ENCODE results near the gene TBC1D14. TPM values are rescaled to one million over a fixed set of nuclear protein-coding genes. Genes with fewer than 3 reads are reported as not detected.

Gene TBC1D14
- total and polyA plus RNA-seq, 9 of the 15 experiments (the other 6 are each of a cell fraction or from before 2014, with no cell fraction given) = 2.1 to 59.6 (median 44.8) TPM

- TF ChIP-seq PBX2 (CRISPR knock-in tag; IDR thresholded peaks at IDR 0.05; ENCODE audit: low read depth) (no peak), PBX2 (tag; conservative IDR thresholded peaks at IDR 0.05; ENCODE audit: low read depth) (no peak), CEBPB (tag; IDR thresholded peaks at IDR 0.05) (peak; percentile 32; the same call in 1 of the 2 replicates), KLF16 (IDR thresholded peaks at IDR 0.05) (peak; percentile 37; the same call in 1 of the 2 replicates), GATAD2A (IDR thresholded peaks at IDR 0.05) (peak; percentile 71; the same call in 1 of the 2 replicates), BHLHE40 (IDR thresholded peaks at IDR 0.05; ENCODE audit: low read length) (peak; percentile 95), ZHX1 (conservative IDR thresholded peaks at IDR 0.05; ENCODE audit: low read length) (no peak), CTCFL (IDR thresholded peaks at IDR 0.05; ENCODE audit: borderline replicate concordance, insufficient read depth, low read depth, low read length, poor library complexity, severe bottlenecking) (peak; percentile 43), HES1 (IDR thresholded peaks at IDR 0.05; ENCODE audit: low read depth) (peak; percentile 86), HSF4 (CRISPR knock-in tag; IDR thresholded peaks at IDR 0.05; ENCODE audit: borderline replicate concordance) (peak; percentile 77; the same call in 1 of the 2 replicates), ZBTB11 (CRISPR knock-in tag; IDR thresholded peaks at IDR 0.05) (0 out of 6 replicates have a peak, but pooled peaks of 1 of the 3 experiments have one; percentile 17), HCFC1 (IDR thresholded peaks at IDR 0.05; ENCODE audit: low read depth, low read length) (0 out of 2 replicates have a peak, but pooled peaks have one; percentile 7), RB1 (IDR thresholded peaks at IDR 0.05; ENCODE audit: low read depth) (no peak)
These were observed 8.0 kb downstream of the TBC1D14 start (continued) for GRCh38 chr4:6917461-6918271.

Data from K562 (cell line).